Endothelial cell of umbilical vein (primary cell): ENCODE data around the gene GAS7. TPM values are rescaled to one million over a fixed set of nuclear protein-coding genes. Genes with fewer than 3 reads are reported as not detected.

Experiments
- BruUV-seq: library from RNA; stranded (reverse); fragments of 400-500 nt; replicated peaks from 2 replicates; lab custom pipeline; 2021; lab: Mats Ljungman, UMichigan
- CTCF ChIA-PET: fragments of 300-600, 350-600 bp; sonication (Branson Sonifier 250); formaldehyde crosslinking; loops from one replicate; lab custom pipeline; 2021; ENCODE audit warnings: antibody characterized with exemption, inconsistent platforms; lab: Charles Lee
- POLR2A ChIA-PET: fragments of 300-600, 350-600 bp; sonication (Branson Sonifier 250); formaldehyde crosslinking; loops from one replicate; lab custom pipeline; 2021; ENCODE audit warnings: antibody characterized with exemption, inconsistent platforms; lab: Charles Lee
- DNase-seq: peaks from one replicate; pipeline ENCODE4 v3.0.0-alpha.2; 2011; ENCODE audit warnings: low read depth, low spot score
- FAIRE-seq: peaks from 2 replicates; lab custom pipeline; 2011; peaks lifted over from hg19 to GRCh38; lab: Jason Lieb, UNC
- H2AFZ ChIP-seq: 2 replicates; pipeline ENCODE4 v1.6.0; 2012; ENCODE audit warnings: low read depth, low read length, control low read depth, inconsistent platforms
- H3K27ac ChIP-seq: 2 replicates; pipeline ENCODE4 v1.5.1; 2011; ENCODE audit warnings: low read depth, mild to moderate bottlenecking, control low read depth, low read length, moderate library complexity; ENCODE audit not compliant: insufficient read depth
- H3K27me3 ChIP-seq, 2 experiments: 2 replicates each; pipeline versions ENCODE4 v1.6.0 to v1.6.1; 2011; ENCODE audit warnings: low read length in 2 of 2, mixed read lengths in 1 of 2; ENCODE audit not compliant: control insufficient read depth in 2 of 2, insufficient read depth in 2 of 2
- H3K36me3 ChIP-seq, 2 experiments: 2 replicates in 1 of 2; 3 replicates in 1 of 2; pipeline ENCODE4 v1.5.1; 2011; ENCODE audit warnings: low read length in 2 of 2, mild to moderate bottlenecking in 1 of 2, moderate library complexity in 1 of 2; ENCODE audit not compliant: control insufficient read depth in 2 of 2, insufficient read depth in 2 of 2; ENCODE audit errors: extremely low read depth in 1 of 2
- H3K4me1 ChIP-seq: 3 replicates; pipeline ENCODE4 v1.5.1; 2011; ENCODE audit warnings: mild to moderate bottlenecking, low read length; ENCODE audit not compliant: control insufficient read depth, insufficient read depth; ENCODE audit errors: extremely low read depth
- H3K4me2 ChIP-seq: 2 replicates; pipeline ENCODE4 v1.6.1; 2011; ENCODE audit warnings: low read length, control low read depth, mixed read lengths; ENCODE audit not compliant: insufficient read depth
- H3K4me3 ChIP-seq, 3 experiments: fragments of 200-600 bp in 1 of 3; sonication (generic), shearing (Covaris generic) in 1 of 3; replicated peaks in 1 of 3; 2 replicates each; pipeline ENCODE4 v1.5.1; 2011 to 2016; ENCODE audit warnings: control low read depth in 3 of 3, low read length in 3 of 3, mild to moderate bottlenecking in 2 of 3, inconsistent platforms in 1 of 3, low read depth in 1 of 3, moderate library complexity in 1 of 3; ENCODE audit not compliant: insufficient read depth in 1 of 3
- H3K79me2 ChIP-seq: 2 replicates; pipeline ENCODE4 v1.6.0; 2012; ENCODE audit warnings: low read length, inconsistent platforms; ENCODE audit not compliant: control insufficient read depth, insufficient read depth
- H3K9ac ChIP-seq: replicated peaks from 2 replicates; pipeline ENCODE3; 2011; ENCODE audit warnings: low read length, control low read depth; ENCODE audit not compliant: insufficient read depth; ENCODE audit errors: extremely low read depth
- H3K9me1 ChIP-seq: replicated peaks from 3 replicates; pipeline ENCODE4 v1.6.0; 2011; ENCODE audit warnings: mild to moderate bottlenecking, low read length; ENCODE audit not compliant: control insufficient read depth, insufficient read depth; ENCODE audit errors: extremely low read depth
- H3K9me3 ChIP-seq: replicated peaks from 2 replicates; pipeline ENCODE4 v1.5.1; 2012; ENCODE audit warnings: low read length, inconsistent platforms; ENCODE audit not compliant: control insufficient read depth, insufficient read depth
- H4K20me1 ChIP-seq: replicated peaks from 2 replicates; pipeline ENCODE3; 2011; ENCODE audit warnings: mild to moderate bottlenecking, low read length; ENCODE audit not compliant: control insufficient read depth, insufficient read depth; ENCODE audit errors: extremely low read depth
- CTCF ChIP-seq, 2 donors: IDR thresholded peaks; 1 replicate in 1 of 2; 2 replicates in 1 of 2; pipeline ENCODE4 v1.5.1; 2011; ENCODE audit warnings: low read length in 2 of 2, mild to moderate bottlenecking in 2 of 2, moderate library complexity in 2 of 2, control low read depth in 1 of 2, inconsistent platforms in 1 of 2, low read depth in 1 of 2; ENCODE audit not compliant: insufficient read depth in 1 of 2; ENCODE audit errors: extremely low read depth in 1 of 2
- EZH2 ChIP-seq: IDR thresholded peaks from 2 replicates; pipeline ENCODE4 v1.6.1; 2012; ENCODE audit warnings: borderline replicate concordance, low read depth, mild to moderate bottlenecking, moderate library complexity, low read length, inconsistent platforms; ENCODE audit not compliant: severe bottlenecking
- GATA2 ChIP-seq: IDR thresholded peaks from 2 replicates; pipeline ENCODE4 v1.7.0; 2011; ENCODE audit warnings: low read depth, mild to moderate bottlenecking, moderate library complexity, mixed read lengths, low read length; ENCODE audit not compliant: insufficient read length, insufficient read depth
- JUN ChIP-seq: IDR thresholded peaks from 2 replicates; pipeline ENCODE4 v1.6.1; 2011; ENCODE audit warnings: borderline replicate concordance, low read depth; ENCODE audit not compliant: insufficient read length, insufficient read depth
- dilution Hi-C: fragments of 300-500 bp; cut with MboI; formaldehyde crosslinking; loops from one replicate; pipeline ENCODE4 v1.15.0; 2019; ENCODE audit warnings: low sequenced_read_pairs; ENCODE audit not compliant: extremely low pct_ligation_motif_present
- intact Hi-C: fragments of 100-400 bp; cut with micrococcal nuclease; formaldehyde crosslinking; loops from one replicate; pipeline ENCODE4 v1.10.0; 2022
- polyA plus RNA-seq, 4 experiments: library from polyadenylated mRNA; depleted of rRNA in 3 of 4; stranded (reverse) in 3 of 4; unstranded in 1 of 4; fragments of >200 nt; gene quantifications; 2 replicates each; pipeline versions ENCODE4 v1.2.1 to v1.2.3, GENCODE V29; 2011 to 2012; ENCODE audit warnings: missing spikeins in 1 of 4
- total RNA-seq: library from RNA; stranded (reverse); gene quantifications from 2 replicates; pipeline ENCODE4 v1.2.3, GENCODE V29; 2021

GAS7 gene
- total and polyA plus RNA-seq, 2 donors (not counting 3 experiments of a cell fraction or from before 2014, with no cell fraction given): not detected

GRCh38 chr17:10070690-10071089, 127.7 kb downstream of the GAS7 start:
- no peak overlapping the region for H3K9ac ChIP-seq
- no peak overlapping the region for H3K27ac ChIP-seq
- no peak for FAIRE-seq
- dilution Hi-C loops (no loop called here), intact Hi-C loops (no loop called here)
- no peak overlapping the region for H3K4me2 ChIP-seq
- no peak overlapping the region for H2AFZ ChIP-seq
- no peak overlapping the region for H3K4me3 ChIP-seq
- H3K27me3 ChIP-seq: no peaks in the 10 kb centered on the region
- H4K20me1 ChIP-seq: no peaks in the 10 kb centered on the region
- BruUV-seq: no TSS peak
- no peak for DNase-seq
- no peaks in the 10 kb centered on the region for H3K36me3 ChIP-seq
- H3K9me1 ChIP-seq: no peaks in the 10 kb centered on the region
- no peaks in the 10 kb centered on the region for H3K79me2 ChIP-seq
- no peaks in the 10 kb centered on the region for H3K4me1 ChIP-seq
- H3K9me3 ChIP-seq: peaks cover 6% of the 10 kb centered on the region
- CTCF ChIA-PET: no interaction called here
- POLR2A ChIA-PET: no interaction called here
- no peak for TF ChIP-seq GATA2
- no peak for TF ChIP-seq EZH2

- no TSS peak for BruUV-seq
- no peak overlapping the region for H3K4me2 ChIP-seq
- TF ChIP-seq JUN: no peak
- no peak for TF ChIP-seq EZH2
- TF ChIP-seq CTCF (IDR thresholded peaks at IDR 0.05; ENCODE audit: extremely low read depth in 1 of 2, insufficient read depth in 1 of 2, low read depth in 1 of 2, low read length in 2 of 2): no peak
- no peaks in the 10 kb centered on the region for H4K20me1 ChIP-seq
- H3K27ac ChIP-seq: no peak overlapping the region
- no peak overlapping the region for H3K4me3 ChIP-seq
- H3K9me1 ChIP-seq: no peaks in the 10 kb centered on the region
- dilution Hi-C loops: no loop called here
- POLR2A ChIA-PET: no interaction called here
- CTCF ChIA-PET: no interaction called here
- no peaks in the 10 kb centered on the region for H3K27me3 ChIP-seq
- H3K79me2 ChIP-seq: no peaks in the 10 kb centered on the region
- H2AFZ ChIP-seq: no peak overlapping the region
- no peak for DNase-seq
- no peaks in the 10 kb centered on the region for H3K4me1 ChIP-seq
- FAIRE-seq: no peak
- peaks cover 6% of the 10 kb centered on the region for H3K9me3 ChIP-seq
- no peak overlapping the region for H3K9ac ChIP-seq
- H3K36me3 ChIP-seq: no peaks in the 10 kb centered on the region
- intact Hi-C loops: no loop called here
Measured at GRCh38 chr17:10069301-10069700, 129.1 kb downstream of the GAS7 start.
